Nephron progenitor cell (in vitro differentiated cells): ENCODE data around the gene PCDH15.

Experiments used
- DNase-seq: peaks from one replicate; pipeline ENCODE4 v3.0.0; 2021
- H3K27ac Mint-ChIP-seq: 2 replicates; pipeline ENCODE4 v1.8.0; 2021; ENCODE audit warnings: mild to moderate bottlenecking, moderate library complexity, mixed read lengths
- H3K27me3 Mint-ChIP-seq: 2 replicates; pipeline ENCODE4 v1.8.0; 2021; ENCODE audit warnings: mild to moderate bottlenecking, low read depth, mixed read lengths; ENCODE audit not compliant: poor library complexity
- H3K36me3 Mint-ChIP-seq: 2 replicates; pipeline ENCODE4 v1.8.0; 2021; ENCODE audit warnings: low read depth, mixed read lengths
- H3K4me1 Mint-ChIP-seq: 2 replicates; pipeline ENCODE4 v1.8.0; 2021; ENCODE audit warnings: mixed read lengths
- H3K4me3 Mint-ChIP-seq: 2 replicates; pipeline ENCODE4 v1.8.0; 2021; ENCODE audit warnings: mild to moderate bottlenecking, moderate library complexity, mixed read lengths
- H3K9me3 Mint-ChIP-seq: 2 replicates; pipeline ENCODE4 v1.8.0; 2021; ENCODE audit warnings: mild to moderate bottlenecking, moderate library complexity, mixed read lengths
- CTCF ChIP-seq: fragments of 200-600 bp; sonication (generic); IDR thresholded peaks from 2 replicates; pipeline ENCODE4 v1.5.0; 2021; ENCODE audit warnings: antibody characterized with exemption

PCDH15 gene

GRCh38 chr10:54622017-54622416 lies 179.0 kb downstream of the PCDH15 start:
- H3K4me3 Mint-ChIP-seq = no peak overlapping the region
- no peak for TF ChIP-seq CTCF
- DNase-seq = no peak
- no peaks in the 10 kb centered on the region for H3K27me3 Mint-ChIP-seq
- no peaks in the 10 kb centered on the region for H3K36me3 Mint-ChIP-seq
- no peaks in the 10 kb centered on the region for H3K4me1 Mint-ChIP-seq
- H3K9me3 Mint-ChIP-seq = peaks cover 12% of the 10 kb centered on the region
- no peak overlapping the region for H3K27ac Mint-ChIP-seq

DNA sequence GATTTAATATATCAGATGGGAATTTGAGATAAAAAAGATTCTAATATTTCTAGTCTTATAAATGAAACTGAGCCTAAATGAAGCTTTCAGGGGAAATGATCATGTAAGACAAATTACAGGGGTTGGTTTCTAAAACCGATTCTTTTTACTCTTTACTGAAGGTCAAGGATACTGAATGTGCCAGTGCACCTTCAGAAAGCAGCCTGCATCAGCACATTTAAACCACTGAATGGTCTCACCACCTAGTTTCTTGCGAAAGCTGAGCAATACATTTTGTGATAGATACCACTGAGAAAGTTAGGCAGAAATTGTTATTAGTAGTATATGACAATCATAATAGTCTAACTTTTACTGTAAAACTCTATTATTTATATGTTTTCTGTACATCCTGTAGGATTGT lies 180.7 kb downstream of the PCDH15 start:
- no peaks in the 10 kb centered on the region for H3K4me1 Mint-ChIP-seq
- H3K9me3 Mint-ChIP-seq = peaks cover 6% of the 10 kb centered on the region
- H3K4me3 Mint-ChIP-seq = no peak overlapping the region
- no peaks in the 10 kb centered on the region for H3K27me3 Mint-ChIP-seq
- TF ChIP-seq CTCF = no peak
- no peak for DNase-seq
- no peaks in the 10 kb centered on the region for H3K36me3 Mint-ChIP-seq
- H3K27ac Mint-ChIP-seq = no peak overlapping the region

- Mint-ChIP-seq H3K36me3 (no peaks in the 10 kb centered on the region), H3K27ac (no peak overlapping the region), H3K4me3 (no peak overlapping the region), H3K4me1 (peaks cover 9% of the 10 kb centered on the region), H3K9me3 (no peaks in the 10 kb centered on the region), H3K27me3 (no peaks in the 10 kb centered on the region)
- DNase-seq = no peak
- TF ChIP-seq CTCF = no peak
Measured at GRCh38 chr10:54614072-54614471, 187.0 kb downstream of the PCDH15 start.

- H3K4me1 Mint-ChIP-seq = peaks cover 9% of the 10 kb centered on the region
- no peaks in the 10 kb centered on the region for H3K36me3 Mint-ChIP-seq
- no peak for DNase-seq
- H3K27me3 Mint-ChIP-seq = no peaks in the 10 kb centered on the region
- H3K4me3 Mint-ChIP-seq = no peak overlapping the region
- TF ChIP-seq CTCF = no peak
- no peaks in the 10 kb centered on the region for H3K9me3 Mint-ChIP-seq
- no peak overlapping the region for H3K27ac Mint-ChIP-seq
Measured at GRCh38 chr10:54613162-54613561, 187.9 kb downstream of the PCDH15 start.

- no peak for TF ChIP-seq CTCF
- no peaks in the 10 kb centered on the region for H3K27me3 Mint-ChIP-seq
Measured at GRCh38 chr10:54609423-54609822, 191.6 kb downstream of the PCDH15 start.

GRCh38 chr10:54607983-54608382 lies 193.0 kb downstream of the PCDH15 start:
- TF ChIP-seq CTCF = no peak
- Mint-ChIP-seq H3K9me3 (no peaks in the 10 kb centered on the region), H3K4me1 (peaks cover 2% of the 10 kb centered on the region), H3K27ac (no peak overlapping the region), H3K36me3 (no peaks in the 10 kb centered on the region), H3K27me3 (no peaks in the 10 kb centered on the region), H3K4me3 (no peak overlapping the region)
- DNase-seq = no peak

More at GRCh38 chr10:54609423-54609822, 191.6 kb downstream of the PCDH15 start:
- Mint-ChIP-seq H3K9me3 (no peaks in the 10 kb centered on the region), H3K4me1 (peaks cover 9% of the 10 kb centered on the region), H3K27ac (no peak overlapping the region), H3K4me3 (no peak overlapping the region), H3K36me3 (no peaks in the 10 kb centered on the region)
- no peak for DNase-seq
